Stomach smooth muscle (tissue), 2 donors: ENCODE results near the gene HELQ.

Experiments
- H3K27ac ChIP-seq: one replicate; pipeline ENCODE4 v1.7.0; 2013; ENCODE audit warnings: mild to moderate bottlenecking, low read length, inconsistent platforms
- H3K27me3 ChIP-seq, 2 donors: one replicate each; pipeline ENCODE4 v1.7.0; 2013; ENCODE audit warnings: low read length in 2 of 2; ENCODE audit not compliant: insufficient read depth in 2 of 2, control insufficient read depth in 1 of 2
- H3K36me3 ChIP-seq, 2 donors: one replicate each; pipeline ENCODE4 v1.7.0; 2013; ENCODE audit warnings: low read length in 2 of 2; ENCODE audit not compliant: control insufficient read depth in 2 of 2, insufficient read depth in 2 of 2
- H3K4me1 ChIP-seq: one replicate; pipeline ENCODE4 v1.7.0; 2013; ENCODE audit warnings: low read length; ENCODE audit not compliant: control insufficient read depth, insufficient read depth
- H3K4me3 ChIP-seq, 2 donors: one replicate each; pipeline ENCODE4 v1.7.0; 2013; ENCODE audit warnings: low read length in 2 of 2
- H3K9ac ChIP-seq, 2 donors: one replicate each; pipeline ENCODE4 v1.7.0; 2013; ENCODE audit warnings: low read length in 2 of 2, mild to moderate bottlenecking in 1 of 2
- H3K9me3 ChIP-seq, 2 donors: one replicate each; pipeline ENCODE4 v1.7.0; 2013; ENCODE audit warnings: low read length in 2 of 2; ENCODE audit not compliant: control insufficient read depth in 2 of 2
- donor health status: healthy.
- donor health status: Pancreatic carcinoma.

HELQ gene

GRCh38 chr4:83486457-83487129, 31.0 kb upstream of the HELQ start:
- no peaks in the 10 kb centered on the region for H3K36me3 ChIP-seq
- H3K27ac ChIP-seq: no peak overlapping the region
- no peak overlapping the region for H3K9ac ChIP-seq
- H3K4me1 ChIP-seq: peaks cover 6% of the 10 kb centered on the region
- H3K27me3 ChIP-seq: no peaks in the 10 kb centered on the region
- no peak overlapping the region for H3K4me3 ChIP-seq
- no peaks in the 10 kb centered on the region for H3K9me3 ChIP-seq

GRCh38 chr4:83484500-83485461, 29.2 kb upstream of the HELQ start, which contains the start of gene ABRAXAS1:
Gene ABRAXAS1 (minus strand): TSS chr4:83485100. CDS start chr4:83485072, 28 bp downstream.
- Histone ChIP-seq H3K27ac (peak within 1 kb of the TSS; percentile 79), H3K4me1 (peaks cover 6% of the 10 kb centered on the region), H3K27me3 (no peaks in the 10 kb centered on the region), H3K9me3 (no peaks in the 10 kb centered on the region), H3K4me3 (peak within 1 kb of the TSS; percentile 71 to 96), H3K9ac (peak within 1 kb of the TSS; percentile 73 to 81), H3K36me3 (no peaks in the 10 kb centered on the region)

GRCh38 chr4:83473966-83474365, 18.3 kb upstream of the HELQ start:
- Histone ChIP-seq H3K36me3 (peaks cover 5 to 13% of the 10 kb centered on the region in 2 donors), H3K27ac (no peak overlapping the region), H3K27me3 (no peaks in the 10 kb centered on the region), H3K4me1 (no peaks in the 10 kb centered on the region), H3K9ac (no peak overlapping the region), H3K9me3 (no peaks in the 10 kb centered on the region), H3K4me3 (no peak overlapping the region)

GRCh38 chr4:83473423-83473822, 17.8 kb upstream of the HELQ start:
- no peak overlapping the region for H3K9ac ChIP-seq
- peaks cover 10 to 13% of the 10 kb centered on the region in 2 donors for H3K36me3 ChIP-seq
- no peaks in the 10 kb centered on the region for H3K9me3 ChIP-seq
- no peak overlapping the region for H3K4me3 ChIP-seq
- H3K27me3 ChIP-seq: no peaks in the 10 kb centered on the region
- H3K27ac ChIP-seq: no peak overlapping the region
- H3K4me1 ChIP-seq: no peaks in the 10 kb centered on the region

DNA sequence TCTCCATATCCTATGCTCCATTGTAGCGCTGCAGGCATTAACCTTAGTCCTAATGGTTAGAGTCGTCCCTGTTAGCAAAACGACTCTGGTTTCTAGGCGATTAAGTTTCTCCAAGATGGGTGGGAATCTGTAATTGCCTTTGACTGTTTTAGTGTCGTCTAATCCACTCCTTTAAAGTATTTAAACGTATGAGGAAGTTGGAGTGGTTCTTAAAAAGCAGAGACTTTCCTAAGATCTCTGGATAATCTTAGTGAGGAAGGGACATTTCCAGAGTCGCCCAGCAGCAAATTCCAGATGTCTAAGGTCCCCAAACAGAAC, 520 bp upstream of the HELQ start:
- Histone ChIP-seq H3K27ac (peak overlapping the region; percentile 98), H3K27me3 (no peaks in the 10 kb centered on the region), H3K4me1 (peaks cover 6% of the 10 kb centered on the region), H3K9ac (peak overlapping the region; percentile 95 to 99), H3K4me3 (peak overlapping the region; percentile 92 to 99), H3K9me3 (no peaks in the 10 kb centered on the region), H3K36me3 (peaks cover 5 to 7% of the 10 kb centered on the region in 2 donors)

- Histone ChIP-seq H3K27ac (peak overlapping the region; percentile 98), H3K4me1 (peaks cover 6% of the 10 kb centered on the region), H3K27me3 (no peaks in the 10 kb centered on the region), H3K36me3 (peaks cover 3 to 7% of the 10 kb centered on the region in 2 donors), H3K4me3 (peak overlapping the region; percentile 92 to 99), H3K9me3 (no peaks in the 10 kb centered on the region), H3K9ac (peak overlapping the region; percentile 95 to 99)
These were observed 937 bp downstream of the HELQ start for GRCh38 chr4:83454686-83455085.

GRCh38 chr4:83449009-83449408, 6.6 kb downstream of the HELQ start:
- peaks cover 11 to 12% of the 10 kb centered on the region in 2 donors for H3K36me3 ChIP-seq
- no peaks in the 10 kb centered on the region for H3K9me3 ChIP-seq
- H3K4me1 ChIP-seq: no peaks in the 10 kb centered on the region
- H3K4me3 ChIP-seq: no peak overlapping the region
- H3K9ac ChIP-seq: no peak overlapping the region
- H3K27ac ChIP-seq: no peak overlapping the region
- no peaks in the 10 kb centered on the region for H3K27me3 ChIP-seq

DNA sequence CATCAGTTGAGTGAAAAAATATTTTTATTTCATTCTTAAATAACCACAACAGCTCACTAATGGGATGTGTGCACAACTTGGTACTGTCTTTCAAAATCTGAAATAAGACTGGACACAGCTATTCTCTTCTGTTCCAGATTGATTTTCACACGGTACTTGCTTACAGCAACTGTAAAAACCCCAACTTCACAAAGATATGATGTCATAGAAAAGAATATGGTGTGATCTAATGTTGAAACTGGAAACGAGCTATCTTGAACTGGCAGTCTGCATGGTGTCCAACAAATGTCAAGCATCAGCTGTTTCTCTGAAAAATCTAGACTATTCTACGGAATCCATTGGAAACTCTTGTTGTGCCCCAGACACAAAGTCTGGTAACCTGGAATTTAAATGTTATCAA, 14.7 kb downstream of the HELQ start:
- H3K9ac ChIP-seq: no peak overlapping the region
- H3K9me3 ChIP-seq: no peaks in the 10 kb centered on the region
- H3K4me3 ChIP-seq: no peak overlapping the region
- no peaks in the 10 kb centered on the region for H3K4me1 ChIP-seq
- no peaks in the 10 kb centered on the region for H3K27me3 ChIP-seq
- H3K27ac ChIP-seq: no peak overlapping the region
- H3K36me3 ChIP-seq: peaks cover 14 to 18% of the 10 kb centered on the region in 2 donors

DNA sequence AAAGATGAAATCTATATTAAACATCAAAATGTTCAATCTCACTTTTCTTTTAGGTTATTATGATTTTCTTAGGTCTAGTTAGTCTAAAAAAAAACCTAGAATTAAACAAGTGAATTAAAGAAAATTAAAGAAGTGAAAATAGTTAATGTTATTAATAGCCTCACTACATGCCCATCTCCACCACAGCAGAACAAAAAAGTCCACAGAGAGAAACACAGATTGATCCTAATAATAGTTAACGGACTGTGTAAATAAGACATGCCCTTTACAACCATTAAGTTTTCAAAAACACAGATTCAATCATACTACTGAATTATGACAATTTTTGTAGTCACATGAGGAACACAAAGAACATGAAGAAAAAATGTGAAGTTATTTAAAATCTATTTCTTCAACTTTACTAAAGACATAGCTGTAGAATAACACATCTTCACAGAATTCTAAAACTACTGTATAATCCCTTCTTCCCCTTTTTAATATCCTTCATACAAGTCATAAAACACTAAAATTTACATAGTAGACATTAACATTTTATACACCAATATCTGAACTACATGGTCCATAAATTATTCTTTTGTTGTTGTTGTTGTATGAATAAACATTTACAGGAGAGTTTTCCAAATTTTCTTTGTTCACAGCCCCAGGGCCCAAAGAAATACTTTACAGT, 15.3 kb downstream of the HELQ start:
- Histone ChIP-seq H3K9me3 (no peaks in the 10 kb centered on the region), H3K27ac (no peak overlapping the region), H3K36me3 (peaks cover 11 to 18% of the 10 kb centered on the region in 2 donors), H3K4me1 (no peaks in the 10 kb centered on the region), H3K27me3 (no peaks in the 10 kb centered on the region), H3K4me3 (no peak overlapping the region), H3K9ac (no peak overlapping the region)

DNA sequence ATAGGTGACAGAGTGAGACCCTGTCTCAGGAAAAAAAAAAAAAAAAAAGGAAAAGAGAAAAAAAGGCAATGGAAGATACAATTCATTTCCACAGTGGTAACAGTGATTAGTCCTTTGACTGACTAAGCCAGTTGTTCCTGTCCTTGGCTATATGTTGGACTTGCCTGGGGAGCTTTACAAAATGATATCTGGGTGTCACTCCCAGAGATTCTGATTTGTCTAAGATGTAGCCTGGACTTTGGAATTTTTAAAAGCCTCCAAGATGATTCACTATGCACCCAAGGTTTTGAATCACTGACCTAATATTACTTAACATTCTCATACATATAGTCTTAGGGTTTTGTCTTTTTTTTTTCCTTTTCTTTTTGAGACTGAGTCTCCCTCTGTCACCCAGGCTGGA, 16.9 kb downstream of the HELQ start:
- H3K27me3 ChIP-seq: no peaks in the 10 kb centered on the region
- H3K36me3 ChIP-seq: peaks cover 5 to 14% of the 10 kb centered on the region in 2 donors
- no peaks in the 10 kb centered on the region for H3K9me3 ChIP-seq
- H3K27ac ChIP-seq: no peak overlapping the region
- no peak overlapping the region for H3K4me3 ChIP-seq
- H3K9ac ChIP-seq: no peak overlapping the region
- no peaks in the 10 kb centered on the region for H3K4me1 ChIP-seq
